B cell (primary cell): ENCODE results near the gene SLC7A1. TPM values are rescaled to one million over a fixed set of nuclear protein-coding genes. Genes with fewer than 3 reads are reported as not detected.

Experiments
- ATAC-seq: fragments of 200-7000 bp; cut with Tn5 transposase; one replicate; pipeline ENCODE4 v1.10.0; 2021; ENCODE audit warnings: low read depth, mild to moderate bottlenecking, moderate number of reproducible peaks, moderate library complexity
- CTCF ChIA-PET: fragments of 350-600 bp; sonication (Branson Sonifier 250); formaldehyde crosslinking; loops from one replicate; lab custom pipeline; 2021; ENCODE audit warnings: antibody characterized with exemption, inconsistent platforms; lab: Charles Lee
- POLR2A ChIA-PET: fragments of 350-600 bp; sonication (Branson Sonifier 250); formaldehyde crosslinking; loops from one replicate; lab custom pipeline; 2021; ENCODE audit warnings: antibody characterized with exemption; lab: Charles Lee
- DNase-seq: peaks from one replicate; pipeline ENCODE4 v3.0.0; 2013
- H2AFZ ChIP-seq: 2 replicates; pipeline ENCODE4 v1.6.1; 2012; ENCODE audit warnings: mild to moderate bottlenecking, low read depth, low read length; ENCODE audit not compliant: insufficient read depth, poor library complexity, severe bottlenecking
- H3K27ac ChIP-seq, 2 donors: 1 replicate in 1 of 2; 2 replicates in 1 of 2; pipeline ENCODE4 v1.5.1; 2012 to 2013; ENCODE audit warnings: low read length in 2 of 2, mild to moderate bottlenecking in 2 of 2, moderate library complexity in 1 of 2
- H3K27me3 ChIP-seq, 4 experiments: fragments of 200-600 bp in 1 of 4; sonication (generic) in 1 of 4; replicated peaks in 1 of 4; 1 replicate in 2 of 4; 2 replicates in 2 of 4; pipeline versions ENCODE4 v1.6.1 to v1.7.0; 2013 to 2016; ENCODE audit warnings: low read length in 3 of 4, mild to moderate bottlenecking in 2 of 4, mixed read lengths in 1 of 4, moderate library complexity in 1 of 4; ENCODE audit not compliant: insufficient read depth in 4 of 4, control insufficient read depth in 3 of 4; ENCODE audit errors: control extremely low read depth in 1 of 4
- H3K36me3 ChIP-seq, 2 experiments: replicated peaks in 1 of 2; 1 replicate in 1 of 2; 2 replicates in 1 of 2; pipeline versions ENCODE4 v1.6.1 to v1.7.1; 2013; ENCODE audit warnings: low read length in 1 of 2; ENCODE audit not compliant: insufficient read depth in 2 of 2, control insufficient read depth in 1 of 2; ENCODE audit errors: control extremely low read depth in 1 of 2, extremely low read depth in 1 of 2
- H3K4me1 ChIP-seq, 2 donors: fragments of 200-600 bp in 1 of 2; sonication (generic) in 1 of 2; 1 replicate in 1 of 2; 2 replicates in 1 of 2; pipeline versions ENCODE4 v1.5.1 to v1.6.1; 2013 to 2017; ENCODE audit warnings: low read length in 2 of 2; ENCODE audit not compliant: control insufficient read depth in 2 of 2, insufficient read depth in 2 of 2
- H3K4me2 ChIP-seq: replicated peaks from 2 replicates; pipeline ENCODE3; 2012; ENCODE audit warnings: mild to moderate bottlenecking, low read depth, low read length; ENCODE audit not compliant: poor library complexity, severe bottlenecking
- H3K4me3 ChIP-seq, 5 experiments: fragments of 200-600 bp in 1 of 5; sonication (generic) in 1 of 5; 1 replicate in 3 of 5; 2 replicates in 2 of 5; pipeline versions ENCODE4 v1.5.1 to v1.7.0; 2011 to 2016; ENCODE audit warnings: low read length in 4 of 5, mild to moderate bottlenecking in 4 of 5, low read depth in 2 of 5, control low read depth in 1 of 5, moderate library complexity in 1 of 5; ENCODE audit not compliant: insufficient read depth in 1 of 5; ENCODE audit errors: control extremely low read depth in 1 of 5, extremely low read depth in 1 of 5
- H3K79me2 ChIP-seq: fragments of 200-600 bp; sonication (generic); one replicate; pipeline ENCODE4 v1.6.0; 2016; ENCODE audit warnings: low read length; ENCODE audit not compliant: control insufficient read depth, insufficient read depth
- H3K9ac ChIP-seq: fragments of 200-600 bp; sonication (generic); 2 replicates; pipeline ENCODE4 v1.6.1; 2017; ENCODE audit warnings: mild to moderate bottlenecking, low read length, moderate library complexity
- H3K9me3 ChIP-seq, 3 donors: one replicate each; pipeline versions ENCODE4 v1.6.1 to v1.7.1; 2013; ENCODE audit warnings: low read length in 2 of 3; ENCODE audit not compliant: control insufficient read depth in 2 of 3, insufficient read depth in 1 of 3; ENCODE audit errors: control extremely low read depth in 1 of 3
- H4K20me1 ChIP-seq: 2 replicates; pipeline ENCODE4 v1.6.0; 2012; ENCODE audit warnings: mild to moderate bottlenecking, low read length; ENCODE audit not compliant: insufficient read depth, control insufficient read depth, poor library complexity, severe bottlenecking
- H3K27ac Mint-ChIP-seq: one replicate; pipeline ENCODE4 v1.8.0; 2021; ENCODE audit warnings: mixed read lengths
- H3K27me3 Mint-ChIP-seq: one replicate; pipeline ENCODE4 v1.8.0; 2021; ENCODE audit warnings: mixed read lengths
- H3K4me1 Mint-ChIP-seq: one replicate; pipeline ENCODE4 v1.8.0; 2021; ENCODE audit warnings: mixed read lengths
- H3K4me3 Mint-ChIP-seq: one replicate; pipeline ENCODE4 v1.8.0; 2021; ENCODE audit warnings: mixed read lengths
- H3K9me3 Mint-ChIP-seq: one replicate; pipeline ENCODE4 v1.8.0; 2022; ENCODE audit warnings: mixed read lengths; ENCODE audit not compliant: insufficient read depth
- EZH2 ChIP-seq: IDR thresholded peaks from 2 replicates; pipeline ENCODE4 v1.6.1; 2012; ENCODE audit warnings: borderline replicate concordance, low read depth, mild to moderate bottlenecking, moderate library complexity, low read length; ENCODE audit not compliant: insufficient read depth, poor library complexity, severe bottlenecking
- WGBS: methylation state at CpG from one replicate; pipeline ENCODE4 v1.1.5; 2013; ENCODE audit warnings: missing lambda C conversion rate; ENCODE audit not compliant: insufficient coverage; 5-methylcytosine and 5-hydroxymethylcytosine counted together
- intact Hi-C: fragments of 100-400 bp; cut with micrococcal nuclease; formaldehyde crosslinking; loops from one replicate; pipeline ENCODE4 v1.10.0; 2022
- polyA plus RNA-seq: library from polyadenylated mRNA; depleted of rRNA; stranded (reverse); fragments of >200 nt; gene quantifications from 2 replicates; pipeline ENCODE4 v1.2.3, GENCODE V29; 2012
- total RNA-seq, 2 donors: library from RNA; stranded (reverse); fragments of 120-200 nt in 1 of 2; gene quantifications; 1 replicate in 1 of 2; 2 replicates in 1 of 2; pipeline versions ENCODE4 v1.2.3 to v1.2.4, GENCODE V29; 2013 to 2022
- TF ChIP-seq, protein P1 (sequence below): fragments of 200-600 bp; IDR thresholded peaks from one replicate; pipeline ENCODE4 v1.8.0; 2022; ENCODE audit warnings: antibody characterized with exemption, mild to moderate bottlenecking

Gene SLC7A1
- total and polyA plus RNA-seq, 2 donors (not counting 1 experiment from before 2014, with no cell fraction given), result 3.3 to 23.1 TPM

DNA sequence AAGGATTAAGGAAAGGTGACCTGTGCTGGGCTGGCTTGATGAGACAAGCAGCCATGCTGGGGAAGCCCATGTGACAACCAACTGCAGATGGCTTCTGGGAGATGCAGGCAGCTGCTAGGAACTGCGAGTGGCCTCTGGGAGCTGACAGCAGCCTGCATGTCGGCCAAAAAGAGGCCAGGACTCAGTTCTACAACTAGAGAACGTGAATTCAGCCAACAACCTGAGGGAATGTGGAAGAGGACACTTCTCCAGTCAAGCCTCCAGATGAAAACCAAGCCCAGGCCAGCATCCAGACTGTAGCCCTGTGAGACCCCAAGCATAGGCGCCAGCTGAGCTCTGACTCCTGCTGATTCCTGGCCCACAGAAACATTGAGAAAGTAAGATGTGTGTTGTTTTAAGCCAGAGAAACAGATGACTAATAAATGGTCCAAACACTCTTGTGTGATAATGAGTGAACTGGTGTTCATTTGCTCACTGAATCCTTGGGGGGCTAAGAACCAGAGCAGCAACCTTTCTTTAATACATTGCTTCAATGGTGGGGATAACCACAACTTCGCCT is 45.0 kb downstream of the SLC7A1 start:
- no peak overlapping the region for H3K4me2 ChIP-seq
- H2AFZ ChIP-seq, result no peak overlapping the region
- no peak for TF ChIP-seq EZH2
- TF ChIP-seq, protein P1, sequence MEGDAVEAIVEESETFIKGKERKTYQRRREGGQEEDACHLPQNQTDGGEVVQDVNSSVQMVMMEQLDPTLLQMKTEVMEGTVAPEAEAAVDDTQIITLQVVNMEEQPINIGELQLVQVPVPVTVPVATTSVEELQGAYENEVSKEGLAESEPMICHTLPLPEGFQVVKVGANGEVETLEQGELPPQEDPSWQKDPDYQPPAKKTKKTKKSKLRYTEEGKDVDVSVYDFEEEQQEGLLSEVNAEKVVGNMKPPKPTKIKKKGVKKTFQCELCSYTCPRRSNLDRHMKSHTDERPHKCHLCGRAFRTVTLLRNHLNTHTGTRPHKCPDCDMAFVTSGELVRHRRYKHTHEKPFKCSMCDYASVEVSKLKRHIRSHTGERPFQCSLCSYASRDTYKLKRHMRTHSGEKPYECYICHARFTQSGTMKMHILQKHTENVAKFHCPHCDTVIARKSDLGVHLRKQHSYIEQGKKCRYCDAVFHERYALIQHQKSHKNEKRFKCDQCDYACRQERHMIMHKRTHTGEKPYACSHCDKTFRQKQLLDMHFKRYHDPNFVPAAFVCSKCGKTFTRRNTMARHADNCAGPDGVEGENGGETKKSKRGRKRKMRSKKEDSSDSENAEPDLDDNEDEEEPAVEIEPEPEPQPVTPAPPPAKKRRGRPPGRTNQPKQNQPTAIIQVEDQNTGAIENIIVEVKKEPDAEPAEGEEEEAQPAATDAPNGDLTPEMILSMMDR, result no peak
- Mint-ChIP-seq H3K9me3 (no peaks in the 10 kb centered on the region), H3K27ac (no peak overlapping the region), H3K4me1 (no peaks in the 10 kb centered on the region), H3K27me3 (no peaks in the 10 kb centered on the region), H3K4me3 (no peak overlapping the region)
- ChIA-PET CTCF (interaction anchor here (1.0 kb wide), 1 partner anchor 42 kb away, joined by 3 read pairs; no protein-coding TSS in a partner anchor), POLR2A (no interaction called here)
- no peaks in the 10 kb centered on the region for H4K20me1 ChIP-seq
- 97% methylated on average over 4 of the region's 5 CpGs for WGBS
- DNase-seq (no peak), ATAC-seq (no peak)
- no peaks in the 10 kb centered on the region for H3K4me1 ChIP-seq
- intact Hi-C loops, result no loop called here
- H3K36me3 ChIP-seq, result peaks cover 0 to 39% of the 10 kb centered on the region in 2 experiments
- H3K9ac ChIP-seq, result no peak overlapping the region
- peaks cover 56% of the 10 kb centered on the region for H3K79me2 ChIP-seq
- H3K4me3 ChIP-seq, result no peak overlapping the region
- no peaks in the 10 kb centered on the region for H3K9me3 ChIP-seq
- H3K27me3 ChIP-seq, result no peaks in the 10 kb centered on the region
- no peak overlapping the region for H3K27ac ChIP-seq

DNA sequence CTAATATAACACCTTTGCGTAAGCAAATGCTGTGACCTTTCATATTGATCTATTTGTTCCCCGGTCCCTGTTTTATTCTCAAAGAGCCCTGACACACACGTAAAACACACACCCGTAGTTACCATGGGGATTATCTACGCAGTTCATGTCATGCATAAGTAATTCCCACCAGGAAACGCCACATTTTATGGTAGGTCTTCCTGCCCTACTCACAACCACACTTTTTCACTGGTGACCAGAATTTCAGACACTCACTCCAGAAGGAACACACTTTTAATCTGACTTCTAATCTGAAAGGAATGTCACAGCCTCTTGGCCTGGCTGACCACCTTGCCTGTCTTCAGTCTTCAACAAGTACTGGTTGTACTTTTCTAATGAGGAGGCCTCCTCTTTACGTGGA is 46.8 kb downstream of the SLC7A1 start:
- ChIA-PET POLR2A (no interaction called here), CTCF (no interaction called here)
- no peaks in the 10 kb centered on the region for H3K27me3 Mint-ChIP-seq
- ATAC-seq, result no peak
- Histone ChIP-seq H3K9me3 (no peaks in the 10 kb centered on the region), H3K79me2 (peaks cover 54% of the 10 kb centered on the region), H3K4me3 (no peak overlapping the region), H4K20me1 (no peaks in the 10 kb centered on the region), H2AFZ (no peak overlapping the region), H3K27ac (no peak overlapping the region), H3K4me1 (no peaks in the 10 kb centered on the region), H3K27me3 (no peaks in the 10 kb centered on the region), H3K4me2 (no peak overlapping the region), H3K9ac (no peak overlapping the region), H3K36me3 (peaks cover 0 to 39% of the 10 kb centered on the region in 2 experiments)
- 89% methylated on average over 6 of the region's 7 CpGs for WGBS
- no peaks in the 10 kb centered on the region for H3K4me1 Mint-ChIP-seq
- no peaks in the 10 kb centered on the region for H3K9me3 Mint-ChIP-seq
- intact Hi-C loops, result no loop called here
- no peak overlapping the region for H3K27ac Mint-ChIP-seq
- H3K4me3 Mint-ChIP-seq, result no peak overlapping the region
- no peak for DNase-seq
- TF ChIP-seq, protein P1, result no peak
- TF ChIP-seq EZH2, result no peak
